HG02642 (cell line): Measurements from ENCODE around the gene SIRT6.
"Not testable (repeated sequence)": the region's sequence is repeated elsewhere in the genome, so short reads cannot be mapped to it uniquely, and the experiment has no call there.

ENCODE experiments used
- ATAC-seq: cut with Tn5 transposase; IDR thresholded peaks from one replicate; pipeline ENCODE4 v1.9.1; 2021; ENCODE audit warnings: mild to moderate bottlenecking; ENCODE audit not compliant: unreplicated experiment, poor library complexity

SIRT6 gene

GRCh38 chr19:4177146-4177545, 5.2 kb downstream of the SIRT6 start:
- ATAC-seq = no peak

GRCh38 chr19:4175669-4175931, 6.8 kb downstream of the SIRT6 start:
- ATAC-seq = no peak

GRCh38 chr19:4174895-4175668, 7.3 kb downstream of the SIRT6 start:
- no peak for ATAC-seq

- ATAC-seq = no peak
Measured at GRCh38 chr19:4174213-4174894, 8.0 kb downstream of the SIRT6 start.

GRCh38 chr19:4173479-4174212, 8.7 kb downstream of the SIRT6 start:
- no peak for ATAC-seq

- ATAC-seq = no peak
Measured at GRCh38 chr19:4172861-4173473, 9.4 kb downstream of the SIRT6 start.

GRCh38 chr19:4171676-4172075, 10.7 kb downstream of the SIRT6 start:
- no peak for ATAC-seq

- ATAC-seq = no peak
Measured at GRCh38 chr19:4164262-4164661, 18.1 kb downstream of the SIRT6 start.

- no peak for ATAC-seq
Measured at GRCh38 chr19:4161415-4162077, 20.8 kb downstream of the SIRT6 start.

- not testable (repeated sequence) for ATAC-seq
Measured at GRCh38 chr19:4157971-4158370, 24.4 kb downstream of the SIRT6 start.

- no peak for ATAC-seq
Measured at GRCh38 chr19:4157164-4157563, 25.2 kb downstream of the SIRT6 start.

- ATAC-seq = no peak
Measured at GRCh38 chr19:4154571-4155312, 27.6 kb downstream of the SIRT6 start.

GRCh38 chr19:4152241-4152998, 29.9 kb downstream of the SIRT6 start:
- ATAC-seq = no peak

GRCh38 chr19:4151623-4152022, 30.7 kb downstream of the SIRT6 start:
- ATAC-seq = no peak

GRCh38 chr19:4149518-4150288, 32.7 kb downstream of the SIRT6 start:
- no peak for ATAC-seq

GRCh38 chr19:4144666-4145249, 37.6 kb downstream of the SIRT6 start:
- no peak for ATAC-seq

- ATAC-seq = not testable (repeated sequence)
Measured at GRCh38 chr19:4142916-4143315, 39.4 kb downstream of the SIRT6 start.

GRCh38 chr19:4140237-4140711, 42.1 kb downstream of the SIRT6 start:
- ATAC-seq = no peak
